Erythroblast (primary cell): ENCODE data around the gene ASPHD2.

Experiments used
- GATA1 ChIP-seq: IDR thresholded peaks from 2 replicates; pipeline ENCODE4 v1.6.1; 2011; ENCODE audit warnings: low read depth, mild to moderate bottlenecking, control low read depth, low read length, moderate library complexity
- POLR2A ChIP-seq: IDR thresholded peaks from 2 replicates; pipeline ENCODE4 v1.6.1; 2011; ENCODE audit warnings: mild to moderate bottlenecking, low read length

DNA sequence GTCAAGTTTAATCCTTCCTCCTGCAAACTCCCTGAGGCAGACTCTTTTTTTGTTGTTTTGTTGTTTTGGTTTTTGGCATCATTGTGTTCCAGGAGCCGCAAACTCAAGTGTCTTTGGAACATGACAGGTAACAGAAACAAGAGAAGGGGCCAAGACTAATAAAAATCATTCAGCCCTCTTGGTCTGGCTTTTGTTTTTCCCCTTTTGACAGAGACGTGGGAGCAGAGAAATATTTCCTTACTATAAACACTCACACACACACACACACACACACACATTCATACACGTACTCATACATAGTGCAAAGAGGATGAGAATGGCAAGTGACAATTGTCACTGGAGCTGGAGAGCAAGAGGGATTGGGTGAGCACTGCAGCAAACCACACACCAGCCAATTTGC is 10.4 kb upstream of the ASPHD2 start:
- TF ChIP-seq POLR2A = no peak
- no peak for TF ChIP-seq GATA1
